Endothelial cell of umbilical vein (primary cell): ENCODE data around the gene ARHGAP11B.
"Not testable (repeated sequence)": the region's sequence is repeated elsewhere in the genome, so short reads cannot be mapped to it uniquely, and the experiment has no call there.

Source experiments
- BruUV-seq: library from RNA; stranded (reverse); fragments of 400-500 nt; replicated peaks from 2 replicates; lab custom pipeline; 2021; lab: Mats Ljungman, UMichigan
- CTCF ChIA-PET: fragments of 300-600, 350-600 bp; sonication (Branson Sonifier 250); formaldehyde crosslinking; loops from one replicate; lab custom pipeline; 2021; ENCODE audit warnings: antibody characterized with exemption, inconsistent platforms; lab: Charles Lee
- POLR2A ChIA-PET: fragments of 300-600, 350-600 bp; sonication (Branson Sonifier 250); formaldehyde crosslinking; loops from one replicate; lab custom pipeline; 2021; ENCODE audit warnings: antibody characterized with exemption, inconsistent platforms; lab: Charles Lee
- DNase-seq: peaks from one replicate; pipeline ENCODE4 v3.0.0-alpha.2; 2011; ENCODE audit warnings: low read depth, low spot score
- FAIRE-seq: peaks from 2 replicates; lab custom pipeline; 2011; peaks lifted over from hg19 to GRCh38; lab: Jason Lieb, UNC
- H2AFZ ChIP-seq: 2 replicates; pipeline ENCODE4 v1.6.0; 2012; ENCODE audit warnings: low read depth, low read length, control low read depth, inconsistent platforms
- H3K27ac ChIP-seq: 2 replicates; pipeline ENCODE4 v1.5.1; 2011; ENCODE audit warnings: low read depth, mild to moderate bottlenecking, control low read depth, low read length, moderate library complexity; ENCODE audit not compliant: insufficient read depth
- H3K27me3 ChIP-seq, 2 experiments: 2 replicates each; pipeline versions ENCODE4 v1.6.0 to v1.6.1; 2011; ENCODE audit warnings: low read length in 2 of 2, mixed read lengths in 1 of 2; ENCODE audit not compliant: control insufficient read depth in 2 of 2, insufficient read depth in 2 of 2
- H3K36me3 ChIP-seq, 2 experiments: 2 replicates in 1 of 2; 3 replicates in 1 of 2; pipeline ENCODE4 v1.5.1; 2011; ENCODE audit warnings: low read length in 2 of 2, mild to moderate bottlenecking in 1 of 2, moderate library complexity in 1 of 2; ENCODE audit not compliant: control insufficient read depth in 2 of 2, insufficient read depth in 2 of 2; ENCODE audit errors: extremely low read depth in 1 of 2
- H3K4me1 ChIP-seq: 3 replicates; pipeline ENCODE4 v1.5.1; 2011; ENCODE audit warnings: mild to moderate bottlenecking, low read length; ENCODE audit not compliant: control insufficient read depth, insufficient read depth; ENCODE audit errors: extremely low read depth
- H3K4me2 ChIP-seq: 2 replicates; pipeline ENCODE4 v1.6.1; 2011; ENCODE audit warnings: low read length, control low read depth, mixed read lengths; ENCODE audit not compliant: insufficient read depth
- H3K4me3 ChIP-seq, 3 experiments: fragments of 200-600 bp in 1 of 3; sonication (generic), shearing (Covaris generic) in 1 of 3; replicated peaks in 1 of 3; 2 replicates each; pipeline ENCODE4 v1.5.1; 2011 to 2016; ENCODE audit warnings: control low read depth in 3 of 3, low read length in 3 of 3, mild to moderate bottlenecking in 2 of 3, inconsistent platforms in 1 of 3, low read depth in 1 of 3, moderate library complexity in 1 of 3; ENCODE audit not compliant: insufficient read depth in 1 of 3
- H3K79me2 ChIP-seq: 2 replicates; pipeline ENCODE4 v1.6.0; 2012; ENCODE audit warnings: low read length, inconsistent platforms; ENCODE audit not compliant: control insufficient read depth, insufficient read depth
- H3K9ac ChIP-seq: replicated peaks from 2 replicates; pipeline ENCODE3; 2011; ENCODE audit warnings: low read length, control low read depth; ENCODE audit not compliant: insufficient read depth; ENCODE audit errors: extremely low read depth
- H3K9me1 ChIP-seq: replicated peaks from 3 replicates; pipeline ENCODE4 v1.6.0; 2011; ENCODE audit warnings: mild to moderate bottlenecking, low read length; ENCODE audit not compliant: control insufficient read depth, insufficient read depth; ENCODE audit errors: extremely low read depth
- H3K9me3 ChIP-seq: replicated peaks from 2 replicates; pipeline ENCODE4 v1.5.1; 2012; ENCODE audit warnings: low read length, inconsistent platforms; ENCODE audit not compliant: control insufficient read depth, insufficient read depth
- H4K20me1 ChIP-seq: replicated peaks from 2 replicates; pipeline ENCODE3; 2011; ENCODE audit warnings: mild to moderate bottlenecking, low read length; ENCODE audit not compliant: control insufficient read depth, insufficient read depth; ENCODE audit errors: extremely low read depth
- EZH2 ChIP-seq: IDR thresholded peaks from 2 replicates; pipeline ENCODE4 v1.6.1; 2012; ENCODE audit warnings: borderline replicate concordance, low read depth, mild to moderate bottlenecking, moderate library complexity, low read length, inconsistent platforms; ENCODE audit not compliant: severe bottlenecking
- FOS ChIP-seq: IDR thresholded peaks from 2 replicates; pipeline ENCODE4 v1.6.1; 2011; ENCODE audit warnings: mild to moderate bottlenecking, low read length, moderate library complexity, borderline replicate concordance; ENCODE audit not compliant: insufficient read depth
- GATA2 ChIP-seq: IDR thresholded peaks from 2 replicates; pipeline ENCODE4 v1.7.0; 2011; ENCODE audit warnings: low read depth, mild to moderate bottlenecking, moderate library complexity, mixed read lengths, low read length; ENCODE audit not compliant: insufficient read length, insufficient read depth
- JUN ChIP-seq: IDR thresholded peaks from 2 replicates; pipeline ENCODE4 v1.6.1; 2011; ENCODE audit warnings: borderline replicate concordance, low read depth; ENCODE audit not compliant: insufficient read length, insufficient read depth
- MAX ChIP-seq: IDR thresholded peaks from 2 replicates; pipeline ENCODE4 v1.6.1; 2011; ENCODE audit not compliant: insufficient read depth, insufficient read length
- MYC ChIP-seq: IDR thresholded peaks from one replicate; pipeline ENCODE4 v1.6.1; 2011; ENCODE audit warnings: mild to moderate bottlenecking, low read depth, low read length
- POLR2A ChIP-seq: IDR thresholded peaks from 2 replicates; pipeline ENCODE4 v1.6.1; 2012; ENCODE audit warnings: low read depth, mild to moderate bottlenecking, control low read depth, low read length
- POLR2AphosphoS5 ChIP-seq: IDR thresholded peaks from 2 replicates; pipeline ENCODE4 v1.6.1; 2012; ENCODE audit warnings: low read depth, mild to moderate bottlenecking, control low read depth, low read length, moderate library complexity; ENCODE audit not compliant: insufficient read depth
- dilution Hi-C: fragments of 300-500 bp; cut with MboI; formaldehyde crosslinking; loops from one replicate; pipeline ENCODE4 v1.15.0; 2019; ENCODE audit warnings: low sequenced_read_pairs; ENCODE audit not compliant: extremely low pct_ligation_motif_present
- intact Hi-C: fragments of 100-400 bp; cut with micrococcal nuclease; formaldehyde crosslinking; loops from one replicate; pipeline ENCODE4 v1.10.0; 2022
- TF ChIP-seq, protein P1 (sequence below), 2 donors: IDR thresholded peaks; 1 replicate in 1 of 2; 2 replicates in 1 of 2; pipeline ENCODE4 v1.5.1; 2011; ENCODE audit warnings: low read length in 2 of 2, mild to moderate bottlenecking in 2 of 2, moderate library complexity in 2 of 2, control low read depth in 1 of 2, inconsistent platforms in 1 of 2, low read depth in 1 of 2; ENCODE audit not compliant: insufficient read depth in 1 of 2; ENCODE audit errors: extremely low read depth in 1 of 2

ARHGAP11B gene

GRCh38 chr15:30675126-30675525 is 49.2 kb downstream of the ARHGAP11B start:
- no peaks in the 10 kb centered on the region for H3K9me1 ChIP-seq
- DNase-seq (no peak), FAIRE-seq (no peak)
- POLR2A ChIA-PET = no interaction called here
- no peaks in the 10 kb centered on the region for H3K36me3 ChIP-seq
- no peaks in the 10 kb centered on the region for H3K27me3 ChIP-seq
- H2AFZ ChIP-seq = no peak overlapping the region
- TF ChIP-seq POLR2AphosphoS5 (no peak), POLR2A (no peak), FOS (no peak), MAX (no peak), JUN (no peak), GATA2 (no peak), EZH2 (no peak), MYC (no peak)
- TF ChIP-seq, protein P1, sequence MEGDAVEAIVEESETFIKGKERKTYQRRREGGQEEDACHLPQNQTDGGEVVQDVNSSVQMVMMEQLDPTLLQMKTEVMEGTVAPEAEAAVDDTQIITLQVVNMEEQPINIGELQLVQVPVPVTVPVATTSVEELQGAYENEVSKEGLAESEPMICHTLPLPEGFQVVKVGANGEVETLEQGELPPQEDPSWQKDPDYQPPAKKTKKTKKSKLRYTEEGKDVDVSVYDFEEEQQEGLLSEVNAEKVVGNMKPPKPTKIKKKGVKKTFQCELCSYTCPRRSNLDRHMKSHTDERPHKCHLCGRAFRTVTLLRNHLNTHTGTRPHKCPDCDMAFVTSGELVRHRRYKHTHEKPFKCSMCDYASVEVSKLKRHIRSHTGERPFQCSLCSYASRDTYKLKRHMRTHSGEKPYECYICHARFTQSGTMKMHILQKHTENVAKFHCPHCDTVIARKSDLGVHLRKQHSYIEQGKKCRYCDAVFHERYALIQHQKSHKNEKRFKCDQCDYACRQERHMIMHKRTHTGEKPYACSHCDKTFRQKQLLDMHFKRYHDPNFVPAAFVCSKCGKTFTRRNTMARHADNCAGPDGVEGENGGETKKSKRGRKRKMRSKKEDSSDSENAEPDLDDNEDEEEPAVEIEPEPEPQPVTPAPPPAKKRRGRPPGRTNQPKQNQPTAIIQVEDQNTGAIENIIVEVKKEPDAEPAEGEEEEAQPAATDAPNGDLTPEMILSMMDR (IDR thresholded peaks at IDR 0.05; ENCODE audit: extremely low read depth in 1 of 2, insufficient read depth in 1 of 2, low read depth in 1 of 2, low read length in 2 of 2) = no peak
- peaks cover 8% of the 10 kb centered on the region for H3K79me2 ChIP-seq
- H3K4me3 ChIP-seq = no peak overlapping the region
- H3K27ac ChIP-seq = no peak overlapping the region
- H3K4me2 ChIP-seq = no peak overlapping the region
- CTCF ChIA-PET = no interaction called here
- intact Hi-C loops = no loop called here
- H4K20me1 ChIP-seq = no peaks in the 10 kb centered on the region
- no TSS peak for BruUV-seq
- H3K9me3 ChIP-seq = no peaks in the 10 kb centered on the region
- H3K4me1 ChIP-seq = peaks cover 4% of the 10 kb centered on the region
- dilution Hi-C loops = no loop called here
- H3K9ac ChIP-seq = no peak overlapping the region

GRCh38 chr15:30675891-30676290 is 50.0 kb downstream of the ARHGAP11B start:
- H3K9me1 ChIP-seq, dilution Hi-C loops, H2AFZ ChIP-seq, H3K79me2 ChIP-seq, H3K4me1 ChIP-seq, intact Hi-C loops, H3K4me3 ChIP-seq, H3K9me3 ChIP-seq, FAIRE-seq, H3K27me3 ChIP-seq, H3K4me2 ChIP-seq, CTCF ChIA-PET, H3K36me3 ChIP-seq, H3K27ac ChIP-seq, H4K20me1 ChIP-seq, DNase-seq, H3K9ac ChIP-seq, POLR2A ChIA-PET, BruUV-seq: not testable (repeated sequence)

DNA sequence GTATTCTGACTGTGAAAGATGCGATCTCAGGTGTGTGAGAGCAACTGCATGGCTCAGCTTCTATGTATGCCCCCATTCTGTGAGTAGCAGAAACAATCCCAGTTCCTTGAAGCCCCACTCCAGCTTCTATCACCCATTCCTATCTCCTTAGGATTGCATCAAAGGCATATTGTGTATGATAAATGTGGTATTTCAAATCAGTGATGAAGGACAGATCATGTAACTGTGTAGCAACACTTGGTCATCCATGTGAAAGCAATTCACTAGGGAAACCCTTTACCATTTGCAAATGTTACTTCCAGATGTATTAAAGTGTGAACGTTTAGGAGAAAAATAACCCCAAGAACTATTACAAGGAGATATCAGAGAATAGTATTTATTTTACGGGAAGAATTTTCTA is 55.1 kb downstream of the ARHGAP11B start:
- H3K4me3 ChIP-seq, H2AFZ ChIP-seq, H3K4me2 ChIP-seq, intact Hi-C loops, H3K27ac ChIP-seq, CTCF ChIA-PET, H3K79me2 ChIP-seq, H3K36me3 ChIP-seq, dilution Hi-C loops, DNase-seq, H3K9ac ChIP-seq, FAIRE-seq, BruUV-seq, H3K9me1 ChIP-seq, H3K27me3 ChIP-seq, H4K20me1 ChIP-seq, H3K9me3 ChIP-seq, H3K4me1 ChIP-seq: not testable (repeated sequence)
- POLR2A ChIA-PET = interaction anchor here (0.7 kb wide), 1 partner anchor 196 kb away, joined by 3 read pairs; no protein-coding TSS in a partner anchor
